A673 (cell line): ENCODE data around the gene SHLD1. TPM values are rescaled to one million over a fixed set of nuclear protein-coding genes. Genes with fewer than 3 reads are reported as not detected.

Source experiments
- BruUV-seq: library from RNA; stranded (reverse); fragments of 400-500 nt; replicated peaks from 2 replicates; lab custom pipeline; 2021; lab: Mats Ljungman, UMichigan
- CTCF ChIA-PET: fragments of 300-600 bp; sonication (Branson Sonifier 250); formaldehyde crosslinking; loops from one replicate; lab custom pipeline; 2022; ENCODE audit warnings: antibody characterized with exemption; lab: Charles Lee
- POLR2A ChIA-PET: fragments of 300-600 bp; sonication (Branson Sonifier 250); formaldehyde crosslinking; loops from one replicate; lab custom pipeline; 2022; ENCODE audit warnings: antibody characterized with exemption; ENCODE audit not compliant: low non-redundant PET; lab: Charles Lee
- DNase-seq: peaks from one replicate; pipeline ENCODE4 v3.0.0-alpha.2; 2015; ENCODE audit warnings: low spot score
- H3K27ac ChIP-seq: fragments of 200-600 bp; sonication (generic); 2 replicates; pipeline ENCODE4 v1.5.1; 2016; ENCODE audit warnings: mixed run types, low read depth, mild to moderate bottlenecking, mixed read lengths, antibody characterized with exemption, low read length; ENCODE audit not compliant: poor library complexity, severe bottlenecking
- H3K27me3 ChIP-seq: fragments of 200-600 bp; sonication (generic); replicated peaks from 2 replicates; pipeline ENCODE4 v1.6.1; 2017; ENCODE audit warnings: mixed run types, low read depth, mild to moderate bottlenecking, mixed read lengths, antibody characterized with exemption, low read length; ENCODE audit not compliant: insufficient read depth, poor library complexity
- H3K36me3 ChIP-seq: fragments of 200-600 bp; sonication (generic); 2 replicates; pipeline ENCODE4 v1.6.1; 2016; ENCODE audit warnings: mixed run types, mild to moderate bottlenecking, mixed read lengths, antibody characterized with exemption, low read length; ENCODE audit not compliant: insufficient read depth, poor library complexity, severe bottlenecking
- H3K4me1 ChIP-seq: fragments of 200-600 bp; sonication (generic); 2 replicates; pipeline ENCODE4 v1.6.1; 2017; ENCODE audit warnings: mixed run types, mild to moderate bottlenecking, mixed read lengths, antibody characterized with exemption, low read length; ENCODE audit not compliant: insufficient read depth, poor library complexity, severe bottlenecking
- H3K4me3 ChIP-seq: fragments of 200-600 bp; sonication (generic); 2 replicates; pipeline ENCODE4 v1.5.1; 2016; ENCODE audit warnings: low read depth, mixed run types, mild to moderate bottlenecking, mixed read lengths, low read length; ENCODE audit not compliant: poor library complexity, severe bottlenecking
- H3K9me3 ChIP-seq: fragments of 200-600 bp; sonication (generic); 2 replicates; pipeline ENCODE4 v1.6.1; 2016; ENCODE audit warnings: mixed run types, low read depth, mild to moderate bottlenecking, mixed read lengths, antibody characterized with exemption, low read length; ENCODE audit not compliant: poor library complexity, severe bottlenecking
- EZH2 ChIP-seq: fragments of 200-600 bp; sonication (generic); IDR thresholded peaks from 2 replicates; pipeline ENCODE4 v1.6.1; 2017; ENCODE audit warnings: borderline replicate concordance, low read depth, mild to moderate bottlenecking, mixed read lengths, antibody characterized with exemption, low read length; ENCODE audit not compliant: poor library complexity, severe bottlenecking
- intact Hi-C: fragments of 100-400 bp; cut with micrococcal nuclease; formaldehyde crosslinking; loops from one replicate; pipeline ENCODE4 v1.10.0; 2022; ENCODE audit not compliant: unreplicated experiment
- total RNA-seq: library from RNA; stranded (reverse); gene quantifications from 2 replicates; pipeline ENCODE4 v1.2.3, GENCODE V29; 2021
- TF ChIP-seq, protein P1 (sequence below): fragments of 300-800, 200-600 bp; sonication (generic); conservative IDR thresholded peaks from 2 replicates; pipeline ENCODE4 v1.5.1; 2017; ENCODE audit warnings: low read depth, mild to moderate bottlenecking, antibody characterized with exemption, low read length, moderate library complexity, mixed read lengths

Gene SHLD1
- total RNA-seq, 1 experiment from 2014 or later, result 5.8 TPM

GRCh38 chr20:5882166-5882565 lies 132.0 kb downstream of the SHLD1 start:
- intact Hi-C loops, result no loop called here
- ChIA-PET CTCF (no interaction called here), POLR2A (no interaction called here)
- no peaks in the 10 kb centered on the region for H3K4me1 ChIP-seq
- no TSS peak for BruUV-seq
- no peaks in the 10 kb centered on the region for H3K36me3 ChIP-seq
- DNase-seq, result no peak
- no peaks in the 10 kb centered on the region for H3K9me3 ChIP-seq
- no peak overlapping the region for H3K27ac ChIP-seq
- H3K27me3 ChIP-seq, result no peaks in the 10 kb centered on the region
- no peak for TF ChIP-seq EZH2
- TF ChIP-seq, protein P1, sequence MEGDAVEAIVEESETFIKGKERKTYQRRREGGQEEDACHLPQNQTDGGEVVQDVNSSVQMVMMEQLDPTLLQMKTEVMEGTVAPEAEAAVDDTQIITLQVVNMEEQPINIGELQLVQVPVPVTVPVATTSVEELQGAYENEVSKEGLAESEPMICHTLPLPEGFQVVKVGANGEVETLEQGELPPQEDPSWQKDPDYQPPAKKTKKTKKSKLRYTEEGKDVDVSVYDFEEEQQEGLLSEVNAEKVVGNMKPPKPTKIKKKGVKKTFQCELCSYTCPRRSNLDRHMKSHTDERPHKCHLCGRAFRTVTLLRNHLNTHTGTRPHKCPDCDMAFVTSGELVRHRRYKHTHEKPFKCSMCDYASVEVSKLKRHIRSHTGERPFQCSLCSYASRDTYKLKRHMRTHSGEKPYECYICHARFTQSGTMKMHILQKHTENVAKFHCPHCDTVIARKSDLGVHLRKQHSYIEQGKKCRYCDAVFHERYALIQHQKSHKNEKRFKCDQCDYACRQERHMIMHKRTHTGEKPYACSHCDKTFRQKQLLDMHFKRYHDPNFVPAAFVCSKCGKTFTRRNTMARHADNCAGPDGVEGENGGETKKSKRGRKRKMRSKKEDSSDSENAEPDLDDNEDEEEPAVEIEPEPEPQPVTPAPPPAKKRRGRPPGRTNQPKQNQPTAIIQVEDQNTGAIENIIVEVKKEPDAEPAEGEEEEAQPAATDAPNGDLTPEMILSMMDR, result no peak
- H3K4me3 ChIP-seq, result no peak overlapping the region

- Histone ChIP-seq H3K36me3 (no peaks in the 10 kb centered on the region), H3K27ac (no peak overlapping the region), H3K4me1 (no peaks in the 10 kb centered on the region), H3K4me3 (no peak overlapping the region), H3K27me3 (peaks cover 8% of the 10 kb centered on the region), H3K9me3 (no peaks in the 10 kb centered on the region)
- intact Hi-C loops, result no loop called here
- ChIA-PET CTCF (no interaction called here), POLR2A (no interaction called here)
- no peak for DNase-seq
- no TSS peak for BruUV-seq
- TF ChIP-seq EZH2, result no peak
- TF ChIP-seq, protein P1, result no peak
Measured at GRCh38 chr20:5884465-5885335, 134.5 kb downstream of the SHLD1 start.

GRCh38 chr20:5885866-5886265 lies 135.7 kb downstream of the SHLD1 start:
- Histone ChIP-seq H3K4me1 (no peaks in the 10 kb centered on the region), H3K9me3 (no peaks in the 10 kb centered on the region), H3K36me3 (no peaks in the 10 kb centered on the region), H3K27me3 (peaks cover 8% of the 10 kb centered on the region), H3K4me3 (no peak overlapping the region), H3K27ac (no peak overlapping the region)
- TF ChIP-seq EZH2, result no peak
- TF ChIP-seq, protein P1, result no peak
- CTCF ChIA-PET, result no interaction called here
- POLR2A ChIA-PET, result no interaction called here
- intact Hi-C loops, result no loop called here
- BruUV-seq, result no TSS peak
- no peak for DNase-seq
